ENCODE data around the gene PRAMEF1. TPM values are rescaled to one million over a fixed set of nuclear protein-coding genes. Genes with fewer than 3 reads are reported as not detected.

The PRAMEF1 gene
- total and polyA plus RNA-seq, 10 of the 15 experiments (the other 5 are each of a cell fraction or from before 2014, with no cell fraction given), result not detected

DNA sequence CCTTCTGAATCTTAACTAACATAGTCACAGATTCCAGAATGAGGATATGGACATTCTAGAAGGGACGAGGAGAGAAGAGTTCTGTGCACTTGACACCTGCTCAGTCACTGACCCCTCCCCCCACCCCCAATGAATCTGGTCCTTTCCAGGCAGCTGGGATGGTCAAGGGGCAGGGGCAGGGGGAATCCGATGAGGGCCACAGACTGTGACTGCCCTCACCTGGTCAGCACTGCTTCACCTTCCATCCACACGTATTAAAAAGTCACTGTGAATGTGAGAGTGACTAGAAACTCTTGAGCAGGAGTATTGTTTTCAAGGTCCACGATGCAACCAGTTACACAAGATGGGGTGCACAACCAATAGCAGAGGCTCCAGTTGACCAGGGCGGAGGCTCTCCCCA lies 27.2 kb upstream of the PRAMEF1 start:
- ChIA-PET POLR2A (no interaction called here), CTCF (interaction anchor here (1.1 kb wide), 1 partner anchor 12 kb away, joined by 3 read pairs; no protein-coding TSS in a partner anchor), SMC1A (ENCODE audit: uncharacterized antibody, unreplicated experiment) (no interaction called here), RAD21 (ENCODE audit: unreplicated experiment) (no interaction called here)
- intact Hi-C loops (cut with micrococcal nuclease; ENCODE audit: unreplicated experiment) (no loop called here), in situ Hi-C loops (cut with MboI) (no loop called here)
- TF ChIP-seq SREBF1 (IDR thresholded peaks at IDR 0.05; ENCODE audit: low read length) (no peak), NR2C2 (IDR thresholded peaks at IDR 0.05; ENCODE audit: borderline replicate concordance, control insufficient read depth, insufficient read length, low read depth) (no peak)
- TF ChIP-seq, protein P1, sequence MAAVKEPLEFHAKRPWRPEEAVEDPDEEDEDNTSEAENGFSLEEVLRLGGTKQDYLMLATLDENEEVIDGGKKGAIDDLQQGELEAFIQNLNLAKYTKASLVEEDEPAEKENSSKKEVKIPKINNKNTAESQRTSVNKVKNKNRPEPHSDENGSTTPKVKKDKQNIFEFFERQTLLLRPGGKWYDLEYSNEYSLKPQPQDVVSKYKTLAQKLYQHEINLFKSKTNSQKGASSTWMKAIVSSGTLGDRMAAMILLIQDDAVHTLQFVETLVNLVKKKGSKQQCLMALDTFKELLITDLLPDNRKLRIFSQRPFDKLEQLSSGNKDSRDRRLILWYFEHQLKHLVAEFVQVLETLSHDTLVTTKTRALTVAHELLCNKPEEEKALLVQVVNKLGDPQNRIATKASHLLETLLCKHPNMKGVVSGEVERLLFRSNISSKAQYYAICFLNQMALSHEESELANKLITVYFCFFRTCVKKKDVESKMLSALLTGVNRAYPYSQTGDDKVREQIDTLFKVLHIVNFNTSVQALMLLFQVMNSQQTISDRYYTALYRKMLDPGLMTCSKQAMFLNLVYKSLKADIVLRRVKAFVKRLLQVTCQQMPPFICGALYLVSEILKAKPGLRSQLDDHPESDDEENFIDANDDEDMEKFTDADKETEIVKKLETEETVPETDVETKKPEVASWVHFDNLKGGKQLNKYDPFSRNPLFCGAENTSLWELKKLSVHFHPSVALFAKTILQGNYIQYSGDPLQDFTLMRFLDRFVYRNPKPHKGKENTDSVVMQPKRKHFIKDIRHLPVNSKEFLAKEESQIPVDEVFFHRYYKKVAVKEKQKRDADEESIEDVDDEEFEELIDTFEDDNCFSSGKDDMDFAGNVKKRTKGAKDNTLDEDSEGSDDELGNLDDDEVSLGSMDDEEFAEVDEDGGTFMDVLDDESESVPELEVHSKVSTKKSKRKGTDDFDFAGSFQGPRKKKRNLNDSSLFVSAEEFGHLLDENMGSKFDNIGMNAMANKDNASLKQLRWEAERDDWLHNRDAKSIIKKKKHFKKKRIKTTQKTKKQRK (IDR thresholded peaks at IDR 0.05; ENCODE audit: low read depth, low read length), result no peak
- TF ChIP-seq, protein P2, sequence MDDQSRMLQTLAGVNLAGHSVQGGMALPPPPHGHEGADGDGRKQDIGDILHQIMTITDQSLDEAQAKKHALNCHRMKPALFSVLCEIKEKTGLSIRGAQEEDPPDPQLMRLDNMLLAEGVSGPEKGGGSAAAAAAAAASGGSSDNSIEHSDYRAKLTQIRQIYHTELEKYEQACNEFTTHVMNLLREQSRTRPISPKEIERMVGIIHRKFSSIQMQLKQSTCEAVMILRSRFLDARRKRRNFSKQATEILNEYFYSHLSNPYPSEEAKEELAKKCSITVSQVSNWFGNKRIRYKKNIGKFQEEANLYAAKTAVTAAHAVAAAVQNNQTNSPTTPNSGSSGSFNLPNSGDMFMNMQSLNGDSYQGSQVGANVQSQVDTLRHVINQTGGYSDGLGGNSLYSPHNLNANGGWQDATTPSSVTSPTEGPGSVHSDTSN (IDR thresholded peaks at IDR 0.05; ENCODE audit: insufficient replicate concordance, low read depth, low read length), result no peak
- Histone ChIP-seq H3K36me3 (ENCODE audit: control insufficient read depth in 2 of 2, insufficient read depth in 2 of 2, low read length in 1 of 2) (no peaks in the 10 kb centered on the region), H3K79me2 (ENCODE audit: control insufficient read depth, insufficient read depth, low read length) (no peaks in the 10 kb centered on the region), H4K20me1 (ENCODE audit: control insufficient read depth, insufficient read depth) (no peaks in the 10 kb centered on the region), H3K9ac (ENCODE audit: control insufficient read depth, insufficient read depth, low read length) (no peak overlapping the region), H2AFZ (ENCODE audit: control insufficient read depth, low read depth, low read length) (no peak overlapping the region), H3K4me3 (no peak overlapping the region), H3K27me3 (replicated peaks in 1 of 2; ENCODE audit: control insufficient read depth in 2 of 2, insufficient read depth in 2 of 2, low read length in 1 of 2) (peaks cover 0 to 3% of the 10 kb centered on the region in 2 experiments; a peak in 2 of 4 replicates), H3K4me1 (ENCODE audit: control insufficient read depth, insufficient read depth, low read length) (no peaks in the 10 kb centered on the region), H3K27ac (ENCODE audit: control insufficient read depth, insufficient read depth) (no peak overlapping the region), H3K4me2 (ENCODE audit: control insufficient read depth, insufficient read depth) (no peak overlapping the region), H3K9me3 (replicated peaks; ENCODE audit: control insufficient read depth, insufficient read depth, low read length) (no peaks in the 10 kb centered on the region)
- BruUV-seq (replicated peaks), result no TSS peak
- ATAC-seq, result no peak
- DNase-seq (ENCODE audit: low read depth, low spot score), result no peak
- no peak for FAIRE-seq
- WGBS (ENCODE audit: insufficient coverage, insufficient replicate concordance, low lambda C conversion rate, missing lambda C conversion rate), result 6% methylated on average over 5 of the region's 5 CpGs
